HG02759 (cell line): Measurements from ENCODE around the gene HLA-DOB.

ENCODE experiments used
- ATAC-seq: cut with Tn5 transposase; IDR thresholded peaks from one replicate; pipeline ENCODE4 v1.9.1; 2021; ENCODE audit warnings: mild to moderate bottlenecking, moderate library complexity; ENCODE audit not compliant: unreplicated experiment

HLA-DOB gene

GRCh38 chr6:32816746-32817204, at the start of gene HLA-DOB:
Gene HLA-DOB (minus strand): TSS chr6:32817002. CDS start chr6:32816951, 51 bp downstream.
- ATAC-seq: peak; percentile 37

- no peak for ATAC-seq
These were observed 49.1 kb upstream of the HLA-DOB start for GRCh38 chr6:32865724-32866443.

- ATAC-seq: no peak
These were observed 45.9 kb upstream of the HLA-DOB start for GRCh38 chr6:32862725-32863124.

- ATAC-seq: no peak
These were observed 43.9 kb upstream of the HLA-DOB start for GRCh38 chr6:32860674-32861073.

- ATAC-seq: no peak
These were observed 41.4 kb upstream of the HLA-DOB start for GRCh38 chr6:32858194-32858593.

GRCh38 chr6:32857156-32857891, 40.5 kb upstream of the HLA-DOB start:
- ATAC-seq: no peak

- no peak for ATAC-seq
These were observed 38.8 kb upstream of the HLA-DOB start for GRCh38 chr6:32855467-32856174.

- ATAC-seq: peak; percentile 17
These were observed 37.8 kb upstream of the HLA-DOB start for GRCh38 chr6:32854376-32855178.

- ATAC-seq: peak; percentile 81
These were observed 37.0 kb upstream of the HLA-DOB start, which contains the start of the genes PSMB9 and TAP1 for GRCh38 chr6:32853541-32854375. Gene PSMB9 (plus strand): TSS chr6:32854192. CDS start chr6:32854230, 38 bp downstream. Gene TAP1 (minus strand): TSS chr6:32853704. CDS start chr6:32853636, 68 bp downstream.

GRCh38 chr6:32852844-32853540, 36.2 kb upstream of the HLA-DOB start:
- peak; percentile 19 for ATAC-seq

GRCh38 chr6:32852018-32852843, 35.4 kb upstream of the HLA-DOB start:
- no peak for ATAC-seq

- ATAC-seq: no peak
These were observed 34.2 kb upstream of the HLA-DOB start for GRCh38 chr6:32851025-32851424.

GRCh38 chr6:32849126-32849525, 32.3 kb upstream of the HLA-DOB start:
- no peak for ATAC-seq

GRCh38 chr6:32847795-32848194, 31.0 kb upstream of the HLA-DOB start:
- no peak for ATAC-seq

- no peak for ATAC-seq
These were observed 30.2 kb upstream of the HLA-DOB start for GRCh38 chr6:32847004-32847403.

- ATAC-seq: no peak
These were observed 28.6 kb upstream of the HLA-DOB start for GRCh38 chr6:32845384-32845884.

- ATAC-seq: no peak
These were observed 28.1 kb upstream of the HLA-DOB start for GRCh38 chr6:32844839-32845383.
